Transverse colon (tissue), 4 donors: ENCODE measurements around the gene NCEH1.

ENCODE experiments used
- CTCF ChIP-seq, 5 experiments: fragments of 200-600 bp in 3 of 5; fragments of 450-650 bp in 2 of 5; sonication (generic) in 3 of 5; IDR thresholded peaks; 1 replicate in 2 of 5; 2 replicates in 3 of 5; pipeline ENCODE4 v1.5.1; 2016 to 2017; ENCODE audit warnings: antibody characterized with exemption in 5 of 5, inconsistent platforms in 3 of 5, mild to moderate bottlenecking in 2 of 5, moderate library complexity in 1 of 5
- EP300 ChIP-seq: sonication (generic); formaldehyde crosslinking; IDR thresholded peaks from one replicate; pipeline ENCODE4 v1.6.1; 2017; ENCODE audit warnings: antibody characterized with exemption, low read depth
- POLR2A ChIP-seq: fragments of 450-650 bp; IDR thresholded peaks from one replicate; pipeline ENCODE4 v1.6.1; 2016; ENCODE audit warnings: antibody characterized with exemption, mild to moderate bottlenecking, moderate library complexity
- POLR2AphosphoS5 ChIP-seq, 3 donors: sonication (generic); formaldehyde crosslinking; IDR thresholded peaks; one replicate each; pipeline ENCODE4 v1.6.1; 2016; ENCODE audit warnings: antibody characterized with exemption in 3 of 3

GRCh38 chr3:172658344-172659245 lies 52.3 kb downstream of the NCEH1 start:
- TF ChIP-seq CTCF (IDR thresholded peaks at IDR 0.05) (no peak), POLR2A (no peak), EP300 (no peak), POLR2AphosphoS5 (IDR thresholded peaks at IDR 0.05) (no peak)
